ENCODE data around the gene P4HA1. TPM values are rescaled to one million over a fixed set of nuclear protein-coding genes. Genes with fewer than 3 reads are reported as not detected.

The P4HA1 gene
- total and polyA plus RNA-seq, 8 donors, result 9.4 to 68.3 (median 19.2) TPM

DNA sequence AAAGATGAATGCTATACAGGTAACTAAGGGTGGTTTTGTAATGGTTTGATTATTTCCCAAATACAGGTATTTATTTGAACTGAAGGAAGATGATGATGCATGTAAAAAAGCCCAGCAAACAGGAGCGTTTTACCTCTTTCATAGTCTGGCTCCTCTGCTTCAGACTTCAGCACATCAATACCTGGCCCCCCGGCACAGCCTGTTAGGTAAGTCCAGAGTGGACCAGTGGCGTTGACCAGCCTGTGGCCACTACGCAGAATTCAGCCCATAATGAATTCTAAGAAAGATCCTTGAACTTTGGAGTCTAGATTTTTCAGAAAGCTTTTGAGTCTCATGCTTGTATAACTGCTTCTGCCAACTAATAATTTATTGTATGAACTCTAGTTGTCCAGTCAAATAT is 23.3 kb upstream of the P4HA1 start:
- no peak for DNase-seq
- Histone ChIP-seq H3K27me3 (no peaks in the 10 kb centered on the region), H3K4me1 (peaks cover 0 to 12% (median 8%) of the 10 kb centered on the region in 4 donors), H3K4me3 (no peak overlapping the region), H3K36me3 (peaks cover 9 to 60% (median 54%) of the 10 kb centered on the region in 4 donors), H3K27ac (no peak overlapping the region), H3K9me3 (no peaks in the 10 kb centered on the region)
- intact Hi-C loops (cut with DNase I; ENCODE audit: low total_unique reads), result no loop called here
- TF ChIP-seq POLR2A (IDR thresholded peaks at IDR 0.05), result no peak
- TF ChIP-seq EP300 (IDR thresholded peaks at IDR 0.05), result no peak
- TF ChIP-seq, protein P1, sequence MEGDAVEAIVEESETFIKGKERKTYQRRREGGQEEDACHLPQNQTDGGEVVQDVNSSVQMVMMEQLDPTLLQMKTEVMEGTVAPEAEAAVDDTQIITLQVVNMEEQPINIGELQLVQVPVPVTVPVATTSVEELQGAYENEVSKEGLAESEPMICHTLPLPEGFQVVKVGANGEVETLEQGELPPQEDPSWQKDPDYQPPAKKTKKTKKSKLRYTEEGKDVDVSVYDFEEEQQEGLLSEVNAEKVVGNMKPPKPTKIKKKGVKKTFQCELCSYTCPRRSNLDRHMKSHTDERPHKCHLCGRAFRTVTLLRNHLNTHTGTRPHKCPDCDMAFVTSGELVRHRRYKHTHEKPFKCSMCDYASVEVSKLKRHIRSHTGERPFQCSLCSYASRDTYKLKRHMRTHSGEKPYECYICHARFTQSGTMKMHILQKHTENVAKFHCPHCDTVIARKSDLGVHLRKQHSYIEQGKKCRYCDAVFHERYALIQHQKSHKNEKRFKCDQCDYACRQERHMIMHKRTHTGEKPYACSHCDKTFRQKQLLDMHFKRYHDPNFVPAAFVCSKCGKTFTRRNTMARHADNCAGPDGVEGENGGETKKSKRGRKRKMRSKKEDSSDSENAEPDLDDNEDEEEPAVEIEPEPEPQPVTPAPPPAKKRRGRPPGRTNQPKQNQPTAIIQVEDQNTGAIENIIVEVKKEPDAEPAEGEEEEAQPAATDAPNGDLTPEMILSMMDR (IDR thresholded peaks at IDR 0.05), result no peak
- no peak for TF ChIP-seq POLR2AphosphoS5 (IDR thresholded peaks at IDR 0.05)
- 87 to 95% (median 88%) methylated on average over 4 of the region's 4 CpGs for WGBS, 5 donors

DNA sequence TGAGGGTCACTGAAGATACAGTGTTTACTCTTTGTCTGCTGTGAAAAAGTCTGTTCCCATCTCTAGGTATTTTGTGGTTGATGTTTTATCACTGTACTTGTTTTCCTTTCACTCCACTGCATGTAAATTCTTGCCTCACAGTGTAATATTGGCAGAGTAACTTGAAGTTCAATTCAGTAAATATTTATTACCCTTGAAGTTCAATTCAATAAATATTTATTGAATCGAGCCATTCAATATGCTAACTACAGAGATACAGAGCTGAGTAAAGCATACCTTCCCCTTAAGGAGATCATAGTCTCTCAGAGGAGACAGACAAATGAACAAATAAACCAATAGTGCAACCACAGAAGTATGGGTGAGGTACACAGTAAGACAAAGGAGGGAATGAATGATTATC is 22.8 kb upstream of the P4HA1 start:
- no peak for TF ChIP-seq POLR2A (IDR thresholded peaks at IDR 0.05)
- TF ChIP-seq, protein P1 (IDR thresholded peaks at IDR 0.05), result no peak
- no peak for TF ChIP-seq EP300 (IDR thresholded peaks at IDR 0.05)
- no peak for TF ChIP-seq POLR2AphosphoS5 (IDR thresholded peaks at IDR 0.05)
- intact Hi-C loops (cut with DNase I; ENCODE audit: low total_unique reads), result no loop called here

DNA sequence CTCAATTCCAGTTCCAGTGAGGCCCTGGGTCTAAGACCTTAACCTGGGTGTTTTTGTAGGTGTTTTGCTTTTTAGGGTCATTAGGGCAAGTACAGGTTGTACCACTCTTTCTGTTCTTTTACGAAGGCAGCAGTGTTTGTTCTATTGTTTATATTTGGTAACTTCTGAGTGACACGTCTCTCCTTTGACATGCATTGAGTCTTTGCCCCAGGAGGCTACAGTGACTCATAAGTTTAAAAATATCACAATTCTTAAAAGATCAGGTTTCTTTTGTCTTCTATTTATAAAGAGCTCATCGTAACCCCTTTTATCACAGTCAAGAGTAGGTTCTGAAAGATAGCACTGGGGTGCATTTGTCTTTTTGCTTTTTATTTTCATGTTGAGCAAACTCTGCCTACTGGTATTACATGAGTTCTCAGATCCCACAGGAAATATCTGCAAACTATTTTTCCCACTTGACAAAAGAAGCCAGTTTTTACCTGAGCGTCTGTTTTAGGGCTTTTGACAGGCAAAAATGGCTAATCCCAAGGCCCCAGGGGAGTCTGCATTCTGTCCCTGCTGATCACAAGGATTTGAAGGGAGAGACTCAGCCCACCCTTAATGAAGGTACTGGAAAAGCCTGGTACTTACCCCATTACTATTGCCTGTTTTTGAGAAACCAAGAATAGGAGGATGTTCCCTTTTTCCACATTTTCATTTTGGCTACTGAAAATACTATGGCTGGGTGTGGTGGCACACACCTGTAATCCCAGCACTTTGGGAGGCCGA is 21.5 kb upstream of the P4HA1 start:
- Histone ChIP-seq H3K4me3 (no peak overlapping the region), H3K27me3 (no peaks in the 10 kb centered on the region), H3K9me3 (no peaks in the 10 kb centered on the region), H3K4me1 (peaks cover 0 to 12% (median 8%) of the 10 kb centered on the region in 4 donors), H3K27ac (peak overlapping the region in 3 of 5 donors; percentile 35 to 62 (median 61)), H3K36me3 (peaks cover 5 to 44% (median 41%) of the 10 kb centered on the region in 4 donors)
- WGBS, 5 donors, result 52 to 61% (median 57%) methylated on average over 5 of the region's 5 CpGs
- TF ChIP-seq POLR2A (IDR thresholded peaks at IDR 0.05), result no peak
- TF ChIP-seq, protein P1 (IDR thresholded peaks at IDR 0.05), result no peak
- no peak for TF ChIP-seq EP300 (IDR thresholded peaks at IDR 0.05)
- no peak for TF ChIP-seq POLR2AphosphoS5 (IDR thresholded peaks at IDR 0.05)
- intact Hi-C loops (cut with DNase I; ENCODE audit: low total_unique reads), result no loop called here
- DNase-seq, result no peak

More for the DNA sequence above, 22.8 kb upstream of the P4HA1 start:
- H3K4me3 ChIP-seq, result no peak overlapping the region
- DNase-seq, result no peak
- peaks cover 0 to 12% (median 8%) of the 10 kb centered on the region in 4 donors for H3K4me1 ChIP-seq
- peak overlapping the region in 1 of 5 donors; percentile 61 for H3K27ac ChIP-seq
- no peaks in the 10 kb centered on the region for H3K27me3 ChIP-seq
- peaks cover 8 to 55% (median 54%) of the 10 kb centered on the region in 4 donors for H3K36me3 ChIP-seq
- no peaks in the 10 kb centered on the region for H3K9me3 ChIP-seq
- 16 to 45% (median 27%) methylated on average over 1 of the region's 1 CpG for WGBS, 5 donors

DNA sequence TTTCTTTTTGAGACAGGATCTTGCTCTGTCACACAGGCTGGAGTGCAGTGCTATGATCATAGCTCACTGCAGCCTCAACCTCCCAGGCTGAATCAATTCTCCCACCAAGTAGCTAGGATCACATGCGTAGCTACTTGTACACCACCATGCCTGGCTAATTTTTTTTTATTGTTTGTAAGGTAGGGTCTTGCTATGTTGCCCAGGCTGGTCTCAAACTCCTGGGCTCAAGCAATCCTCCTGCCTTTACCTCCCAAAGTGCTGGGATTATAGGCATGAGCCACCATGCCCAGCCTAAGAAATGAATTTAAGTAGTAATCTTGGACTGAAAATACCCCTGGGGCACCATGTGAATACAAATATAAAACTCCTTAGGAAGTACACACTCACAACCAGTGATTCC is 19.4 kb upstream of the P4HA1 start:
- DNase-seq, result no peak
- H3K9me3 ChIP-seq, result no peaks in the 10 kb centered on the region
- H3K4me3 ChIP-seq, result no peak overlapping the region
- H3K4me1 ChIP-seq, result peaks cover 0 to 20% (median 8%) of the 10 kb centered on the region in 4 donors
- TF ChIP-seq POLR2A (IDR thresholded peaks at IDR 0.05) (no peak), POLR2AphosphoS5 (IDR thresholded peaks at IDR 0.05) (no peak), EP300 (IDR thresholded peaks at IDR 0.05) (no peak)
- TF ChIP-seq, protein P1 (IDR thresholded peaks at IDR 0.05), result no peak
- WGBS, 5 donors, result 89 to 96% (median 95%) methylated on average over 1 of the region's 1 CpG
- peaks cover 0 to 30% (median 24%) of the 10 kb centered on the region in 4 donors for H3K36me3 ChIP-seq
- intact Hi-C loops (cut with DNase I; ENCODE audit: low total_unique reads), result no loop called here
- no peaks in the 10 kb centered on the region for H3K27me3 ChIP-seq
- no peak overlapping the region for H3K27ac ChIP-seq

Measured in stomach (tissue), 9 donors.